H7 (cell line): ENCODE results near the gene SAMD13. TPM values are rescaled to one million over a fixed set of nuclear protein-coding genes. Genes with fewer than 3 reads are reported as not detected.

Experiments
- DNase-seq: peaks from one replicate; pipeline ENCODE4 v3.0.0; 2012
- H3K27me3 ChIP-seq: 2 replicates; pipeline ENCODE4 v1.6.0; 2011; ENCODE audit warnings: mild to moderate bottlenecking, low read length; ENCODE audit not compliant: control insufficient read depth, insufficient read depth
- H3K36me3 ChIP-seq: replicated peaks from 2 replicates; pipeline ENCODE4 v1.5.1; 2011; ENCODE audit warnings: low read length; ENCODE audit not compliant: control insufficient read depth, insufficient read depth
- H3K4me3 ChIP-seq: 2 replicates; pipeline ENCODE4 v1.5.1; 2011; ENCODE audit warnings: low read depth, mild to moderate bottlenecking, control low read depth, low read length, moderate library complexity; ENCODE audit not compliant: insufficient read depth
- total RNA-seq: library from RNA; depleted of rRNA; stranded (reverse); fragments of >200 nt; shearing (Covaris generic); gene quantifications from 2 replicates; pipeline ENCODE4 v1.2.3, GENCODE V29; 2014

SAMD13 gene
- total RNA-seq, 1 experiment from 2014 or later = 2.1 TPM

GRCh38 chr1:84298328-84298683 lies 3.2 kb upstream of the SAMD13 start:
- Histone ChIP-seq H3K4me3 (peak overlapping the region; percentile 93), H3K27me3 (no peaks in the 10 kb centered on the region; the same call in 1 of the 2 replicates), H3K36me3 (no peaks in the 10 kb centered on the region)
- peak; percentile 84 for DNase-seq

GRCh38 chr1:84298684-84299535 lies 2.6 kb upstream of the SAMD13 start:
- peak; percentile 75 for DNase-seq
- H3K4me3 ChIP-seq = peak overlapping the region; percentile 93
- no peaks in the 10 kb centered on the region for H3K36me3 ChIP-seq
- no peaks in the 10 kb centered on the region; the same call in 1 of the 2 replicates for H3K27me3 ChIP-seq

DNA sequence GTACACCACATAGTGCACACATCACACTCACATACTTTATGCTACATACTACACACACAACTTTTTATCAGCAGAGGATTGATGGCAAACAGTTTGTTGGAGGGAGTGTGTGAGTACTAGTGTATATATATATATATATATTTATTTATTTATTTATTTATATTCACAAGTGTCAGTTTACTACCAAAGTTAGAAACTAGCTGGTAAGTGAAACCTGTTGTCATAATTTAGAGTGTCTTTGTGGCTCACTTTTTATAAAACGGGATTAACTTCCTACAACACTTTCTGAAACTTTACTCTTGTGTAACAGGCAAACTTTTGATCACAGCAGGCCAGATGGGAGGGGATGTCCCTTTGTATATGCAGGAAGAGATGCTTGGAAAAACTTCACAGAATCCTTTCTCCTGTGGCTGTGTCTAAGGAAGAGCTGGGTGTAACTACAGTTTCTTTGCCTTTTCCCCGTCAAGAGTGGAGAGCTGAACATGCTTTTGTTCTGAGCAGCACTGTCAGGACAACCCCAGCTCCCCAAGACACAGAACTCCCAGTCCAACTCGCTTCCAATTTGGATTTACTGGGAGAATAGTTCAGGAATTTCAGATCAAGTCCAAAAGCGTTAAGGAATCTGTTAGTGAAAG lies 1.9 kb upstream of the SAMD13 start:
- Histone ChIP-seq H3K36me3 (no peaks in the 10 kb centered on the region), H3K4me3 (no peak overlapping the region; the same call in 1 of the 2 replicates)
- DNase-seq = peak; percentile 30

DNA sequence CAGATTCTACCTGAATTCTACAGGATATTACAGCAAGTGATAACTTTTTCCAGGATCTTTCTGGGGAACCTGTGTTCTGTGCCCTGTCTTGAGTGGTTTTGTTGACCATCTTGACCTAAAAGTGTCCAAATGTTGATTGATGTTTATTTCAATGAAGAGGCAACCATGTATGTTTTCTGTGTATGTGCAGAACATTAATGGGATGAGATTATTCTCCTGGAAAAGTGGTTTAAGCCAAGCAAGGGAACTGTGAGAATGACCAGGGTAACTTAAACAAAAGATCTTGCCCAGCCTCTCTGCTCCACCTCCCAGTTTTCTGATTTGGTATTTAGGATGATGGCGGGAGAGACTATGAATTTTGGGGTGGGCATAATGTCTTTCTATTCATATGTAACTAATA lies 1.0 kb upstream of the SAMD13 start:
- Histone ChIP-seq H3K27me3 (no peaks in the 10 kb centered on the region; the same call in 1 of the 2 replicates), H3K36me3 (no peaks in the 10 kb centered on the region), H3K4me3 (no peak overlapping the region)
- DNase-seq = no peak

More for the DNA sequence above, 1.9 kb upstream of the SAMD13 start:
- no peaks in the 10 kb centered on the region; the same call in 1 of the 2 replicates for H3K27me3 ChIP-seq

DNA sequence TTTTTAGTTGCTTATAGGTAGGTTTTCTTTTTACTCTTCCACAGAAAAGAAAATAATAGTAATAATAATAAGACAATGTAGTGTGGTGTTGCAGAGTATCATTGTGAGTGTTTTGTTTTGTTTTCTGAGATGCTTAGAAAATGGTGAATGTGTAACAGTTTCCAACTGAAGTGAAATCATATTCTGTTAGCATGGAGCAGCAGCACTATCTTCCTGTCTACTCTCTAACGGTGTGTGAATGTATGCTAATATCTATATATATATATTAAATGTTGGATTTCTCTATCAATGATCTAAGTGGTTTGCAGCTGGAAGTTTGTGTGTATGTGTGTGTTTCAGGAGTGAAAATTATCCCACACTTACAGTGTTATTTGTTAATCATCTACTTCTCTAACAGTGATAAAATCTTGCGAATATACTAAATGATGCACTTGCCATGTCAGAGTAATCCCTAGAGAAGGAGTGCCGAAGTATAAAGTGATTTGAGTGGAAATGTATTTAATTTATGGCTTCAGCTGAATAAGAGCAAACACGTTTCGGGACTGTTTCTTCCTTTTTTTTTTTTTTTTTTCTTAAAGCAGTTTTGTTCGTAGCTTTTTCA lies 377 bp downstream of the SAMD13 start:
- Histone ChIP-seq H3K4me3 (no peak overlapping the region), H3K27me3 (no peaks in the 10 kb centered on the region; the same call in 1 of the 2 replicates), H3K36me3 (no peaks in the 10 kb centered on the region)
- DNase-seq = no peak

DNA sequence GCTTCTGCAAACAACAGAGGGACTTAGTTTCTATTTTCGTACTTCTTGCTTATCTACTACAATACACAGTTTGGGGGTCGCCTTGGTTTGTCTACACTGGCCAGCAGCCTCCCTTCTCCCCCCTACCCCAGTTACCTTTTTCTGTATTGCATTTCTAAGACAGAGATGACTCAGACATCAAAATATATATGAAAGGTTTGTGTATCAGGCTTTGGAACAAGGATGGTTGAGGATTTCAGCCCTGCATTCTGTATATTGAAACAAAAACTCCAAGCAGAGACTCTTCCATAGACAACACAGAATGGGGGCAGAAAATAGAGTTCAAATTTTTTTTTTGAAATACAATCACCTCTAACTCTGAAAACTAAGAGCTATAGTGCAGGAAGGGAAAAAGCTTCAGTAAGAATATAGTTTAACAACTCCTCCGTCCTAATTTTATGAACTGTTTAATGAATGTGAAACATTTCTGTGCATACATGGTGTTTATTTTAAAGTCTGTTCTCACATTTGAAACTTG lies 1.9 kb downstream of the SAMD13 start:
- Histone ChIP-seq H3K27me3 (no peaks in the 10 kb centered on the region; the same call in 1 of the 2 replicates), H3K36me3 (no peaks in the 10 kb centered on the region), H3K4me3 (no peak overlapping the region)
- DNase-seq = no peak

DNA sequence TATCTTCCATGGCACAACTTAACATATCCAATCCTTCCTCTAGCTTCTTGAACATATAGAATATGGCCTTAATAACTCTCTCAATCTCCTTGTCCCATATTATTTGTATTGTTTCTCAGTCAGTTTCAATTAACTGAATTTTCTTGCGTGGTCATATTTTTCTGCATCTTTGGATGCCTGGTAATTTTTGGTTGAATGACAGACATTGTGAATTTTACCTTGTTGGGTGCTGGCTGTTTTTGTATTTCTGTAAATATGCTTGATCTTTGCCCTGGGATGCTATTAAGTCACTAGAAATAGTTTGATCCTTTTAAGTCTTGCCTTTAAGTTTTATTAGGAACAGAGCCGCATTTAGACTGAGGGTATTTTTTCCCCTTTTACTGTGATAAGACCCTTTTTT lies 5.9 kb downstream of the SAMD13 start:
- Histone ChIP-seq H3K27me3 (no peaks in the 10 kb centered on the region), H3K4me3 (no peak overlapping the region), H3K36me3 (no peaks in the 10 kb centered on the region)
- DNase-seq = no peak

GRCh38 chr1:84311296-84311695 lies 9.8 kb downstream of the SAMD13 start:
- DNase-seq = no peak
- Histone ChIP-seq H3K27me3 (no peaks in the 10 kb centered on the region), H3K4me3 (no peak overlapping the region), H3K36me3 (no peaks in the 10 kb centered on the region)

GRCh38 chr1:84319662-84320061 lies 18.2 kb downstream of the SAMD13 start:
- Histone ChIP-seq H3K4me3 (no peak overlapping the region), H3K27me3 (no peaks in the 10 kb centered on the region), H3K36me3 (no peaks in the 10 kb centered on the region)
- DNase-seq = no peak

DNA sequence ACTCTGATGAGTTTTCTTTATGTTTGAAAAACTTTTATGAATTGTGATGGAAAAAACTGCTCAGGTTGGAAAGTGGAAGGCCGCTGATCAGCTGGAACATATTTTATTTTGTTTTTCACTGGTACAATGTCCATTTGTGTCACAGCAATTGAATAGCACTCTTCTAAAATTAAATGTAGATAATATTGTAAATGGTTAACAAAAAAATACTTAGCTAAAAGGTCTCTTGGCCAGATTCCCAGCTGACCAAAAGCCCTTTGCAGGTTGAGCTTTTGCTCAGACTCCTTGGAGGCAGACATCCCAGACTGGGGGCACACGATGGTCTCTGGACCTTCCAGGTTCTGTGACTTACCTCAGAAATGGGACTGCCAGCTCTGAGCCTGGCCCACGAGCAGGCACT lies 26.3 kb downstream of the SAMD13 start:
- Histone ChIP-seq H3K27me3 (no peaks in the 10 kb centered on the region), H3K36me3 (no peaks in the 10 kb centered on the region), H3K4me3 (no peak overlapping the region)
- no peak for DNase-seq

- H3K27me3 ChIP-seq = no peaks in the 10 kb centered on the region
- H3K4me3 ChIP-seq = no peak overlapping the region
- H3K36me3 ChIP-seq = no peaks in the 10 kb centered on the region
- no peak for DNase-seq
Measured at GRCh38 chr1:84330125-84330984, 28.8 kb downstream of the SAMD13 start.

DNA sequence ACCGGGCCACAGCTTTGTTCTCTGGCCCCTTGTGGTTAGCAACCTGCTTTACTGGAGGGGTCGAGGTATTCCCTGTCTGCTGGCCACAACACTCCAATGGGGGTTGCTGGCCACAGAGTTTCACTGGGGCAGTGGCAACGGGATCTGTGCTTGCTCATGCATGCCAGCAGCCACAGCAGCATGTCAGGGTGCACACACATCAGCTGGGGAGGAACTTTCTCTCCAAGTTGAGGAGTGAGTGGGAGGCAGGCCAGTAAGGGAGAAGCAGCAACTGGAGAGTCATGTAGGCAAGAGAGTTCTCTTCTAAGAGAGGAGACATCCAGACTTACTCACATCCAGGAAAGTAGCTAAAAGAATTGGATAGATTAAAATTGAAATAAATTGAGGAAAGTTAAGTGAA lies 38.0 kb downstream of the SAMD13 start:
- no peak for DNase-seq
- no peaks in the 10 kb centered on the region for H3K27me3 ChIP-seq
- no peaks in the 10 kb centered on the region for H3K36me3 ChIP-seq
- H3K4me3 ChIP-seq = no peak overlapping the region

DNA sequence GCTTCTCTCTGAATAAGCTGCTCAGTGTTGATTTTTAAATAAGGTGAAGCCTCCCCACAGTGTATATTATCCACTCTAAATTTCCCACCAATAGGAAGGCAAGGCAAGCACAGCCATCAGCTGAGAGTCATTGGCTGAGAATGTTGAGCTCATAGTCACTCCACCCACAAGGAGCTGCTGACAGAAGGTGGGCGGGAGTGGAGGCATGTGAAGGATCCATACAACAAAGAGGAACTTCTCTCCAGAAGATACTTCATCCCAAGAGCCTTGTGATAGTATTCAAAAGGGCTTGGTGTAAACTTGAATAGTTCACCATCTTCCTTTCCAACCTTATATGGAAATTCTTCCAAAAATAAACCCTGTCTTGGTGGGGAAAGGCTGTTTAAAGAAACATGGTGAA lies 42.8 kb downstream of the SAMD13 start:
- no peak for DNase-seq
- H3K36me3 ChIP-seq = no peaks in the 10 kb centered on the region
- no peak overlapping the region for H3K4me3 ChIP-seq
- H3K27me3 ChIP-seq = no peaks in the 10 kb centered on the region

DNA sequence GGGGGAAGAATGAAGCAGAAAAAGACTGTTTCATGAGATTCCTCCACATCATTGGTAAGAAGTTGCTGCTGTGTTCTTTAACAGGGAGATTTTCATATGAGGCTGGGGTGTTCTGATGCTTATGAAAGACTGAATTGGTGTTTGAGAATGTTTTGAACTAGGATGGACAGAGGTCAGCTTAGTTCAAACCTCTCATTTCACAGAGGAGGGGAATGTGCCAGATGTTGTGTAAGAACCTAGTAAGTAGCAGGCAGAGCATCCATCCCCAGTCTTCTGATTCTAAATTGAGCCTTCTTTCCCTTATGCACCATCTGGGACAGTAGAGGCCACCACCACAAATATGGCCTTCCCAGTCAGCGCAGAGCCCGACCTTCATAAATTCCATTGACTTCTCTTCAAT lies 43.7 kb downstream of the SAMD13 start:
- Histone ChIP-seq H3K27me3 (no peaks in the 10 kb centered on the region), H3K36me3 (no peaks in the 10 kb centered on the region), H3K4me3 (no peak overlapping the region)
- DNase-seq = no peak
